Liver (tissue), 9 donors: ENCODE data around the gene RNF215. TPM values are rescaled to one million over a fixed set of nuclear protein-coding genes. Genes with fewer than 3 reads are reported as not detected.

Source experiments
- DNase-seq: peaks from one replicate; pipeline ENCODE4 v3.0.0-alpha.2; 2017; ENCODE audit warnings: low spot score
- H3K27ac ChIP-seq, 2 donors: one replicate each; pipeline ENCODE4 v1.7.0; 2013; ENCODE audit warnings: inconsistent platforms in 2 of 2, low read length in 2 of 2, control low read depth in 1 of 2, low read depth in 1 of 2, mild to moderate bottlenecking in 1 of 2
- H3K27me3 ChIP-seq, 4 donors: one replicate each; pipeline versions ENCODE4 v1.6.1 to v1.7.0; 2013; ENCODE audit warnings: low read length in 3 of 4, inconsistent platforms in 1 of 4, mild to moderate bottlenecking in 1 of 4, moderate library complexity in 1 of 4; ENCODE audit not compliant: control insufficient read depth in 4 of 4, insufficient read depth in 4 of 4
- H3K36me3 ChIP-seq, 4 donors: one replicate each; pipeline versions ENCODE4 v1.6.1 to v1.7.0; 2013; ENCODE audit warnings: low read length in 3 of 4, mild to moderate bottlenecking in 3 of 4, low read depth in 1 of 4, moderate library complexity in 1 of 4; ENCODE audit not compliant: control insufficient read depth in 4 of 4, insufficient read depth in 3 of 4
- H3K4me1 ChIP-seq, 4 donors: one replicate each; pipeline versions ENCODE4 v1.6.1 to v1.7.0; 2013; ENCODE audit warnings: low read length in 3 of 4, mild to moderate bottlenecking in 3 of 4, moderate library complexity in 1 of 4; ENCODE audit not compliant: control insufficient read depth in 4 of 4, insufficient read depth in 4 of 4
- H3K4me3 ChIP-seq, 3 donors: one replicate each; pipeline versions ENCODE4 v1.6.1 to v1.7.0; 2013; ENCODE audit warnings: low read length in 3 of 3, control low read depth in 1 of 3, low read depth in 1 of 3, mild to moderate bottlenecking in 1 of 3
- H3K9ac ChIP-seq, 2 donors: one replicate each; pipeline ENCODE4 v1.7.0; 2013; ENCODE audit warnings: low read length in 2 of 2, mild to moderate bottlenecking in 2 of 2, moderate library complexity in 2 of 2, control low read depth in 1 of 2, low read depth in 1 of 2
- H3K9me3 ChIP-seq, 4 donors: one replicate each; pipeline versions ENCODE4 v1.6.1 to v1.7.0; 2013; ENCODE audit warnings: low read length in 3 of 4; ENCODE audit not compliant: control insufficient read depth in 4 of 4
- ATF3 ChIP-seq: IDR thresholded peaks from 2 replicates; pipeline ENCODE4 v1.6.1; 2016; ENCODE audit warnings: antibody characterized with exemption
- EGR1 ChIP-seq, 2 donors: IDR thresholded peaks; 2 replicates each; pipeline ENCODE4 v1.6.1; 2016 to 2018; ENCODE audit warnings: antibody characterized with exemption in 2 of 2, low read depth in 2 of 2
- FOXA1 ChIP-seq: IDR thresholded peaks from 2 replicates; pipeline ENCODE4 v1.6.1; 2016; ENCODE audit warnings: antibody characterized with exemption
- FOXA2 ChIP-seq: IDR thresholded peaks from 2 replicates; pipeline ENCODE4 v1.6.1; 2016; ENCODE audit warnings: antibody characterized with exemption
- GABPA ChIP-seq, 2 donors: IDR thresholded peaks in 1 of 2; conservative IDR thresholded peaks in 1 of 2; 2 replicates each; pipeline ENCODE4 v1.6.1; 2016; ENCODE audit warnings: antibody characterized with exemption in 2 of 2, mild to moderate bottlenecking in 1 of 2, moderate library complexity in 1 of 2
- HNF4A ChIP-seq, 2 donors: conservative IDR thresholded peaks; 2 replicates each; pipeline ENCODE4 v1.6.1; 2016; ENCODE audit warnings: antibody characterized with exemption in 2 of 2, mild to moderate bottlenecking in 2 of 2
- HNF4G ChIP-seq: IDR thresholded peaks from 2 replicates; pipeline ENCODE4 v1.6.1; 2016; ENCODE audit warnings: antibody characterized with exemption
- JUND ChIP-seq, 2 donors: IDR thresholded peaks; 2 replicates each; pipeline ENCODE4 v1.6.1; 2016; ENCODE audit warnings: antibody characterized with exemption in 2 of 2
- MAX ChIP-seq: IDR thresholded peaks from 2 replicates; pipeline ENCODE4 v1.6.1; 2016; ENCODE audit warnings: antibody characterized with exemption
- NR2F2 ChIP-seq: IDR thresholded peaks from 2 replicates; pipeline ENCODE4 v1.6.1; 2016; ENCODE audit warnings: antibody characterized with exemption
- RAD21 ChIP-seq, 2 donors: IDR thresholded peaks; 2 replicates each; pipeline ENCODE4 v1.6.1; 2016; ENCODE audit warnings: antibody characterized with exemption in 2 of 2, mild to moderate bottlenecking in 2 of 2
- RXRA ChIP-seq, 2 donors: IDR thresholded peaks; 2 replicates each; pipeline ENCODE4 v1.6.1; 2017 to 2018; ENCODE audit warnings: antibody characterized with exemption in 2 of 2, mild to moderate bottlenecking in 1 of 2
- SP1 ChIP-seq: IDR thresholded peaks from 2 replicates; pipeline ENCODE4 v1.6.1; 2018; ENCODE audit warnings: antibody characterized with exemption, mild to moderate bottlenecking
- TAF1 ChIP-seq: conservative IDR thresholded peaks from 2 replicates; pipeline ENCODE4 v1.6.1; 2016; ENCODE audit warnings: antibody characterized with exemption, mild to moderate bottlenecking
- YY1 ChIP-seq: IDR thresholded peaks from 2 replicates; pipeline ENCODE4 v1.6.1; 2016; ENCODE audit warnings: antibody characterized with exemption, mild to moderate bottlenecking
- ZBTB33 ChIP-seq: IDR thresholded peaks from 2 replicates; pipeline ENCODE4 v1.6.1; 2016; ENCODE audit warnings: antibody characterized with exemption
- WGBS: extraction: QIAGEN DNeasy Blood & Tissue Kit; methylation state at CpG from one replicate; pipeline ENCODE4 v1.1.7; 2013; 5-methylcytosine and 5-hydroxymethylcytosine counted together
- polyA plus RNA-seq, 2 donors: library from polyadenylated mRNA; stranded (reverse) in 1 of 2; unstranded in 1 of 2; fragments of 200-250 nt in 1 of 2; fragments of >200 nt in 1 of 2; fragmentation: Nextera tagmentation in 1 of 2; extraction: Ambion mirVana in 1 of 2; gene quantifications; one replicate each; pipeline versions ENCODE4 v1.2.1 to v1.2.3, GENCODE V29; 2013 to 2015
- total RNA-seq, 2 donors: library from RNA; depleted of rRNA; stranded (reverse); fragments of >200 nt; gene quantifications; one replicate each; pipeline ENCODE4 v1.2.3, GENCODE V29; 2014
- TF ChIP-seq, protein P1 (sequence below): fragments of 150-350 bp; IDR thresholded peaks from 2 replicates; pipeline ENCODE4 v1.5.1; 2017; ENCODE audit warnings: improper control_type of control experiment, low read depth, low read length; ENCODE audit not compliant: missing input control
- TF ChIP-seq, protein P2 (sequence below): IDR thresholded peaks from 2 replicates; pipeline ENCODE4 v1.6.1; 2016; ENCODE audit warnings: antibody characterized with exemption, mild to moderate bottlenecking
- donor health status: healthy.
- donor health status: healthy.
- donor health status: healthy.
- donor health status: healthy.
- donor health status: healthy.

The RNF215 gene
- total and polyA plus RNA-seq, 4 donors = 0.71 to 7.3 (median 5.8) TPM

DNA sequence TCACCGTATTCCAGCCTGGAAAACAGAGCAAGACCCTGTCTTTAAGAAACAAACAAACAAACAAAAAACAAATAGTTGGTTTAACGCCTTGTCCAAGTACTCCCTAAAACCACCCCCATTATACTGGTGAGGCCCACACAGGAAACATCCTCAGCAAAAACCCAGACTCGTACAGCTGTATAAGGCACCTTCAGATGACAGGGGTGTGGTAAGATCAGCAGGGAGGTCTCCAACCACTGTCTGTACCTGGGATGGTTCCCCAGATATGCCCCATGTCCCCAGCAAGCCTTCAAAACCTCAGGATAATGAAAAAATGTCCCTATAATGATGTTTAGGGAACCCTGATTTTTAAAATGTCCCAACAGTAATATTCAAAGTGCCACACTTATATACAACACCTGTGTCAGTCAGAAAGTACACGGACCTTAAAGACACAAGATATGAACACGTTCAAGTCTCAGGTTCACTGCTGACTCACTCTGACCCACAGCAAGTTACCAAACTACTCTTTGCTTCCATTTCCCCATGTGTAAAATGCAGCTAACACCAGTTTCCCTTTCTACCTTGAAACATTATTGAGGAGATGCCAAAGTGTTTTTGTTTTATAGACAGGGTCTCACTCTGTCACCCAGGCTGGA, 39.8 kb downstream of the RNF215 start:
- Histone ChIP-seq H3K4me1 (no peaks in the 10 kb centered on the region), H3K4me3 (no peak overlapping the region), H3K9ac (no peak overlapping the region), H3K9me3 (no peaks in the 10 kb centered on the region), H3K27me3 (no peaks in the 10 kb centered on the region), H3K27ac (no peak overlapping the region), H3K36me3 (peaks cover 33 to 86% (median 67%) of the 10 kb centered on the region in 4 donors)
- TF ChIP-seq RAD21 (IDR thresholded peaks at IDR 0.05) (no peak), YY1 (no peak), SP1 (no peak), FOXA1 (no peak), GABPA (IDR thresholded peaks at IDR 0.05 in 1 of 2, conservative IDR thresholded peaks at IDR 0.05 in 1 of 2) (no peak), ZBTB33 (no peak), ATF3 (no peak), EGR1 (IDR thresholded peaks at IDR 0.05; ENCODE audit: low read depth in 2 of 2) (no peak), NR2F2 (no peak), MAX (no peak), JUND (IDR thresholded peaks at IDR 0.05) (no peak), HNF4A (conservative IDR thresholded peaks at IDR 0.05) (no peak), FOXA2 (no peak), RXRA (IDR thresholded peaks at IDR 0.05) (no peak), TAF1 (no peak), HNF4G (no peak)
- TF ChIP-seq, protein P1, sequence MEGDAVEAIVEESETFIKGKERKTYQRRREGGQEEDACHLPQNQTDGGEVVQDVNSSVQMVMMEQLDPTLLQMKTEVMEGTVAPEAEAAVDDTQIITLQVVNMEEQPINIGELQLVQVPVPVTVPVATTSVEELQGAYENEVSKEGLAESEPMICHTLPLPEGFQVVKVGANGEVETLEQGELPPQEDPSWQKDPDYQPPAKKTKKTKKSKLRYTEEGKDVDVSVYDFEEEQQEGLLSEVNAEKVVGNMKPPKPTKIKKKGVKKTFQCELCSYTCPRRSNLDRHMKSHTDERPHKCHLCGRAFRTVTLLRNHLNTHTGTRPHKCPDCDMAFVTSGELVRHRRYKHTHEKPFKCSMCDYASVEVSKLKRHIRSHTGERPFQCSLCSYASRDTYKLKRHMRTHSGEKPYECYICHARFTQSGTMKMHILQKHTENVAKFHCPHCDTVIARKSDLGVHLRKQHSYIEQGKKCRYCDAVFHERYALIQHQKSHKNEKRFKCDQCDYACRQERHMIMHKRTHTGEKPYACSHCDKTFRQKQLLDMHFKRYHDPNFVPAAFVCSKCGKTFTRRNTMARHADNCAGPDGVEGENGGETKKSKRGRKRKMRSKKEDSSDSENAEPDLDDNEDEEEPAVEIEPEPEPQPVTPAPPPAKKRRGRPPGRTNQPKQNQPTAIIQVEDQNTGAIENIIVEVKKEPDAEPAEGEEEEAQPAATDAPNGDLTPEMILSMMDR = no peak
- TF ChIP-seq, protein P2, sequence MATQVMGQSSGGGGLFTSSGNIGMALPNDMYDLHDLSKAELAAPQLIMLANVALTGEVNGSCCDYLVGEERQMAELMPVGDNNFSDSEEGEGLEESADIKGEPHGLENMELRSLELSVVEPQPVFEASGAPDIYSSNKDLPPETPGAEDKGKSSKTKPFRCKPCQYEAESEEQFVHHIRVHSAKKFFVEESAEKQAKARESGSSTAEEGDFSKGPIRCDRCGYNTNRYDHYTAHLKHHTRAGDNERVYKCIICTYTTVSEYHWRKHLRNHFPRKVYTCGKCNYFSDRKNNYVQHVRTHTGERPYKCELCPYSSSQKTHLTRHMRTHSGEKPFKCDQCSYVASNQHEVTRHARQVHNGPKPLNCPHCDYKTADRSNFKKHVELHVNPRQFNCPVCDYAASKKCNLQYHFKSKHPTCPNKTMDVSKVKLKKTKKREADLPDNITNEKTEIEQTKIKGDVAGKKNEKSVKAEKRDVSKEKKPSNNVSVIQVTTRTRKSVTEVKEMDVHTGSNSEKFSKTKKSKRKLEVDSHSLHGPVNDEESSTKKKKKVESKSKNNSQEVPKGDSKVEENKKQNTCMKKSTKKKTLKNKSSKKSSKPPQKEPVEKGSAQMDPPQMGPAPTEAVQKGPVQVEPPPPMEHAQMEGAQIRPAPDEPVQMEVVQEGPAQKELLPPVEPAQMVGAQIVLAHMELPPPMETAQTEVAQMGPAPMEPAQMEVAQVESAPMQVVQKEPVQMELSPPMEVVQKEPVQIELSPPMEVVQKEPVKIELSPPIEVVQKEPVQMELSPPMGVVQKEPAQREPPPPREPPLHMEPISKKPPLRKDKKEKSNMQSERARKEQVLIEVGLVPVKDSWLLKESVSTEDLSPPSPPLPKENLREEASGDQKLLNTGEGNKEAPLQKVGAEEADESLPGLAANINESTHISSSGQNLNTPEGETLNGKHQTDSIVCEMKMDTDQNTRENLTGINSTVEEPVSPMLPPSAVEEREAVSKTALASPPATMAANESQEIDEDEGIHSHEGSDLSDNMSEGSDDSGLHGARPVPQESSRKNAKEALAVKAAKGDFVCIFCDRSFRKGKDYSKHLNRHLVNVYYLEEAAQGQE = no peak
- no peak for DNase-seq
- WGBS = 85% methylated on average over 5 of the region's 5 CpGs
